Raji (cell line): Measurements from ENCODE around the gene FSTL1.

Experiments
- POLR2A ChIP-seq: IDR thresholded peaks from 2 replicates; pipeline ENCODE4 v1.6.1; 2011; ENCODE audit warnings: low read depth, low read length, control low read depth; ENCODE audit not compliant: insufficient read depth

The FSTL1 gene

GRCh38 chr3:120381503-120381902 lies 69.3 kb downstream of the FSTL1 start:
- TF ChIP-seq POLR2A: no peak

GRCh38 chr3:120370463-120370862 lies 80.3 kb downstream of the FSTL1 start:
- no peak for TF ChIP-seq POLR2A

GRCh38 chr3:120369037-120369467 lies 81.7 kb downstream of the FSTL1 start:
- no peak for TF ChIP-seq POLR2A

GRCh38 chr3:120368172-120368571 lies 82.6 kb downstream of the FSTL1 start:
- TF ChIP-seq POLR2A: no peak

- TF ChIP-seq POLR2A: no peak
Observed at GRCh38 chr3:120364821-120365220, 86.0 kb downstream of the FSTL1 start.

GRCh38 chr3:120364101-120364500 lies 86.7 kb downstream of the FSTL1 start:
- TF ChIP-seq POLR2A: no peak

- TF ChIP-seq POLR2A: no peak
Observed at GRCh38 chr3:120357807-120358206, 93.0 kb downstream of the FSTL1 start.

GRCh38 chr3:120355486-120355885 lies 95.3 kb downstream of the FSTL1 start:
- no peak for TF ChIP-seq POLR2A

GRCh38 chr3:120353463-120353862 lies 97.3 kb downstream of the FSTL1 start:
- TF ChIP-seq POLR2A: no peak

GRCh38 chr3:120352017-120352416 lies 98.8 kb downstream of the FSTL1 start:
- TF ChIP-seq POLR2A: no peak

- no peak for TF ChIP-seq POLR2A
Observed at GRCh38 chr3:120350401-120350941, 100.3 kb downstream of the FSTL1 start.

GRCh38 chr3:120349855-120350125 lies 101.0 kb downstream of the FSTL1 start:
- no peak for TF ChIP-seq POLR2A

- peak; percentile 84 for TF ChIP-seq POLR2A
Observed at GRCh38 chr3:120348991-120349854, 101.6 kb downstream of the FSTL1 start, which contains the start of gene LRRC58. LRRC58 (minus strand) TSS chr3:120349354; CDS start chr3:120349243, 111 bp downstream.

- TF ChIP-seq POLR2A: no peak
Observed at GRCh38 chr3:120348065-120348990, 102.5 kb downstream of the FSTL1 start.

- TF ChIP-seq POLR2A: no peak
Observed at GRCh38 chr3:120344349-120344748, 106.4 kb downstream of the FSTL1 start.
